OCI-LY3 (cell line): ENCODE data around the gene FAAP20.

Source experiments
- H2AFZ ChIP-seq: fragments of 200-600, 300-600 bp; shearing (Covaris generic); 2 replicates; pipeline ENCODE4 v1.6.0; 2014; ENCODE audit warnings: antibody characterized with exemption, low read depth, low read length
- H3K27ac ChIP-seq: fragments of 200-600, 300-600 bp; sonication (generic); 2 replicates; pipeline ENCODE4 v1.5.1; 2014; ENCODE audit warnings: mild to moderate bottlenecking, low read length, moderate library complexity, mixed read lengths
- H3K27me3 ChIP-seq: fragments of 200-600, 300-600 bp; sonication (generic); 2 replicates; pipeline ENCODE4 v1.6.1; 2014; ENCODE audit warnings: low read depth, low read length, mixed read lengths
- H3K36me3 ChIP-seq: fragments of 200-600, 300-600 bp; sonication (generic); replicated peaks from 2 replicates; pipeline ENCODE3; 2014; ENCODE audit warnings: low read depth, low read length, mixed read lengths
- H3K4me1 ChIP-seq: fragments of 300-600, 200-600 bp; sonication (generic); 2 replicates; pipeline ENCODE4 v1.6.1; 2014; ENCODE audit warnings: low read length, mixed read lengths
- H3K4me2 ChIP-seq: fragments of 200-600, 300-600 bp; sonication (generic); 2 replicates; pipeline ENCODE4 v1.6.1; 2014; ENCODE audit warnings: low read length, mixed read lengths
- H3K4me3 ChIP-seq: fragments of 300-600, 200-600 bp; sonication (generic); 2 replicates; pipeline ENCODE4 v1.5.1; 2014; ENCODE audit warnings: antibody characterized with exemption, mild to moderate bottlenecking, low read length, moderate library complexity
- H3K79me2 ChIP-seq: fragments of 300-600, 200-600 bp; shearing (Covaris generic); 2 replicates; pipeline ENCODE4 v1.6.1; 2014; ENCODE audit warnings: mild to moderate bottlenecking, low read length, mixed read lengths
- H3K9ac ChIP-seq: fragments of 300-600, 200-600 bp; shearing (Covaris generic); 2 replicates; pipeline ENCODE4 v1.6.0; 2014; ENCODE audit warnings: mild to moderate bottlenecking, low read length, moderate library complexity
- H3K9me3 ChIP-seq: fragments of 200-600, 300-600 bp; shearing (Covaris generic); 2 replicates; pipeline ENCODE4 v1.6.1; 2014; ENCODE audit warnings: low read length, mixed read lengths; ENCODE audit not compliant: insufficient read depth
- H4K20me1 ChIP-seq: fragments of 200-600, 300-600 bp; sonication (generic); 2 replicates; pipeline ENCODE4 v1.6.1; 2016; ENCODE audit warnings: low read length, mixed read lengths; ENCODE audit not compliant: insufficient read depth
- EZH2phosphoT487 ChIP-seq: fragments of 200-600 bp; shearing (Covaris generic); IDR thresholded peaks from 2 replicates; pipeline ENCODE4 v1.6.1; 2018; ENCODE audit warnings: antibody characterized with exemption, mixed run types, low read depth
- TF ChIP-seq, protein P1 (sequence below): fragments of 200-600, 300-600 bp; sonication (generic); IDR thresholded peaks from 2 replicates; pipeline ENCODE4 v1.5.1; 2014; ENCODE audit warnings: antibody characterized with exemption, low read length, low read depth

FAAP20 gene

DNA sequence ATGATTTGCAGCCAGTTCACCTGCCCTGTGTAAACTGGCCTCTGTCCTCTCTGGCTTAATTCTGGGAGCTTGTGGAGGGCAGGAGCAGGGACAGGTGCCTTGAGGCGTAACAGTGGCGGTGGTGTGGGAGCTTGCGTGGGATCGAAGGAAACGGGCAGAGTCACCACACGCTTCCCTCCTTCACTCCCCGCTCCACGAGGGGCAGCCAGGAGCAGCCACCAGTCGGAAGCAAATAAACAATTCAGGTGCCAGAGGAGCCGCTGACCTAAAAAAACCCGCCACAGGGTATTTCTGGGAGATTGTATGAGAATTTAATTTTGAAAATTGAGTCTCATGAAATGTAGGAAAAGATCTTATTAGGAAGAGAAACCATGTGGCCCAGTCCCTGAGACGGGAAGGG, 26.0 kb downstream of the FAAP20 start:
- Histone ChIP-seq H3K27me3 (no peaks in the 10 kb centered on the region), H3K79me2 (no peaks in the 10 kb centered on the region), H3K4me2 (no peak overlapping the region), H3K4me3 (no peak overlapping the region), H3K9ac (no peak overlapping the region), H3K4me1 (no peaks in the 10 kb centered on the region), H3K27ac (no peak overlapping the region), H4K20me1 (no peaks in the 10 kb centered on the region), H3K36me3 (no peaks in the 10 kb centered on the region), H2AFZ (no peak overlapping the region), H3K9me3 (no peaks in the 10 kb centered on the region)
- TF ChIP-seq EZH2phosphoT487, result no peak
- TF ChIP-seq, protein P1, sequence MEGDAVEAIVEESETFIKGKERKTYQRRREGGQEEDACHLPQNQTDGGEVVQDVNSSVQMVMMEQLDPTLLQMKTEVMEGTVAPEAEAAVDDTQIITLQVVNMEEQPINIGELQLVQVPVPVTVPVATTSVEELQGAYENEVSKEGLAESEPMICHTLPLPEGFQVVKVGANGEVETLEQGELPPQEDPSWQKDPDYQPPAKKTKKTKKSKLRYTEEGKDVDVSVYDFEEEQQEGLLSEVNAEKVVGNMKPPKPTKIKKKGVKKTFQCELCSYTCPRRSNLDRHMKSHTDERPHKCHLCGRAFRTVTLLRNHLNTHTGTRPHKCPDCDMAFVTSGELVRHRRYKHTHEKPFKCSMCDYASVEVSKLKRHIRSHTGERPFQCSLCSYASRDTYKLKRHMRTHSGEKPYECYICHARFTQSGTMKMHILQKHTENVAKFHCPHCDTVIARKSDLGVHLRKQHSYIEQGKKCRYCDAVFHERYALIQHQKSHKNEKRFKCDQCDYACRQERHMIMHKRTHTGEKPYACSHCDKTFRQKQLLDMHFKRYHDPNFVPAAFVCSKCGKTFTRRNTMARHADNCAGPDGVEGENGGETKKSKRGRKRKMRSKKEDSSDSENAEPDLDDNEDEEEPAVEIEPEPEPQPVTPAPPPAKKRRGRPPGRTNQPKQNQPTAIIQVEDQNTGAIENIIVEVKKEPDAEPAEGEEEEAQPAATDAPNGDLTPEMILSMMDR, result no peak

- TF ChIP-seq EZH2phosphoT487, result no peak
- TF ChIP-seq, protein P1, result no peak
- no peaks in the 10 kb centered on the region for H3K4me1 ChIP-seq
- H3K4me3 ChIP-seq, result no peak overlapping the region
- H3K9me3 ChIP-seq, result no peaks in the 10 kb centered on the region
- no peaks in the 10 kb centered on the region for H3K27me3 ChIP-seq
- no peak overlapping the region for H3K27ac ChIP-seq
- H3K9ac ChIP-seq, result no peak overlapping the region
- no peaks in the 10 kb centered on the region for H3K36me3 ChIP-seq
- no peak overlapping the region for H3K4me2 ChIP-seq
- no peaks in the 10 kb centered on the region for H3K79me2 ChIP-seq
- H4K20me1 ChIP-seq, result no peaks in the 10 kb centered on the region
- H2AFZ ChIP-seq, result no peak overlapping the region
Measured at GRCh38 chr1:2168090-2168489, 26.5 kb downstream of the FAAP20 start.

- no peaks in the 10 kb centered on the region for H3K36me3 ChIP-seq
- H4K20me1 ChIP-seq, result no peaks in the 10 kb centered on the region
Measured at GRCh38 chr1:2166695-2167094, 27.9 kb downstream of the FAAP20 start.

DNA sequence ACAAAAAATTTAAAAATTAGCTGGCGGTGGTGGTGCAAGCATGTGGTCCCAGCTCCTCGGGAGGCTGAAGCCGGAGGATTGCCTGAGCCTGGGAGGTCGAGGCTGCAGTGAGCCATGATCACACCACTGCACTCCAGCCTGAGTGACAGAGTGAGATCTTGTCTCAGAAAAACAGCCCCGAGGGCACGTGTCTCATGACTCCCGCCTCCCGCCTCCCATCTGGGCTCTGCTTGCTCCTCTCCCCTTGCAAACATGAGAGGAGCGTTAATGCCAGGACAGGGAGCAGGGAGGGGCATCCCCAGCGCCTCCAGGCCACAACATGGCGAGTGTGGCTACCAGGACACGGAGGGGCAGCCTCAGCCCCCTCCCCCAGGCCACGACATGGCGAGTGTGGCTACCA, 28.3 kb downstream of the FAAP20 start:
- Histone ChIP-seq H4K20me1 (no peaks in the 10 kb centered on the region), H3K9me3 (no peaks in the 10 kb centered on the region), H3K27me3 (no peaks in the 10 kb centered on the region), H3K36me3 (no peaks in the 10 kb centered on the region), H3K9ac (no peak overlapping the region), H3K4me2 (no peak overlapping the region), H2AFZ (no peak overlapping the region), H3K27ac (no peak overlapping the region), H3K79me2 (no peaks in the 10 kb centered on the region), H3K4me1 (no peaks in the 10 kb centered on the region), H3K4me3 (no peak overlapping the region)
- TF ChIP-seq, protein P1, result no peak

More at GRCh38 chr1:2166695-2167094, 27.9 kb downstream of the FAAP20 start:
- Histone ChIP-seq H3K4me2 (no peak overlapping the region), H3K4me1 (no peaks in the 10 kb centered on the region), H2AFZ (no peak overlapping the region), H3K27ac (no peak overlapping the region), H3K4me3 (no peak overlapping the region), H3K79me2 (no peaks in the 10 kb centered on the region), H3K9ac (no peak overlapping the region), H3K9me3 (no peaks in the 10 kb centered on the region), H3K27me3 (no peaks in the 10 kb centered on the region)
- TF ChIP-seq, protein P1, result no peak
- TF ChIP-seq EZH2phosphoT487, result no peak
